ENCODE data around the gene CACHD1. TPM values are rescaled to one million over a fixed set of nuclear protein-coding genes. Genes with fewer than 3 reads are reported as not detected.

CACHD1 gene
- total RNA-seq, 1 experiment from 2014 or later, result 29.9 TPM

DNA sequence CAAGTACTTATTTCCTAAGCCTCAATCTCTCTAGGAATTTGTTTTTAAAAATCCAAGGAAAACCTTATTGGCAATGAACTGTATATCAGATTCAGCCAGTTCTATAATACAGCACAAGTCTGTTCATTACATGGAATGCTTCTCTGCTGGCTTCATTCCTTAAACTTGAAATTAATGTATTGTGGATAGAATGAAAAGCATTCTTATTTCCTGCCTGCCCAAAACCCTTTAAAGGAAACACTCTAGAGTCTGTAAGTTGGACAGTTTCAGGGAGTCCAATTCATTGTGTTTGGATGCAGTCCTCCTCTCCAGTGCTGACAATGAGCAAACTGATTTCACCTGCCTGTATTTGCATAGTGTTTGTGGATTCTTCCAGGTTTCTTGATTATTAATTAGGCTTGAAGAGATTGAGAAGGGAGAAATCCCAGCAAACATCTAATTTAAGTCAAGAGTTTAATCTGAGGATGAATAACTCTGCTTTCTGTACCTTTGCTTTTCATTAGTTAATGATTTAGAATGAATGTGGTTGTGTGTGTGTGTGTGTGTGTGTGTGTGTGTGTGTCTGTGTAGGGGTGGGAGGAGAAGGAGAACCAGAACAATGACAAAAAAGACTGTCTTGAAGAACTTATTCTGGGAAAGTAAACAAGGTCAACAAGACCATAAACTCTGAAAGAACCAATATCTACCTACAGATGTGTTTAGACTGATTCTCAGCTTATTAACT, 61.2 kb downstream of the CACHD1 start:
- CTCF ChIA-PET, result interaction anchor here (0.6 kb wide), 1 partner anchor 7 kb away, joined by 3 read pairs; no protein-coding TSS in a partner anchor
- ATAC-seq (no peak), DNase-seq (ENCODE audit: low read depth, low spot score) (no peak)
- TF ChIP-seq SIN3A (IDR thresholded peaks at IDR 0.05; ENCODE audit: borderline replicate concordance, insufficient read depth, low read depth, low read length) (no peak), TCF7L2 (IDR thresholded peaks at IDR 0.05; ENCODE audit: low read depth, low read length) (no peak), POLR2AphosphoS5 (IDR thresholded peaks at IDR 0.05; ENCODE audit: low read depth, low read length) (no peak), CTCF (IDR thresholded peaks at IDR 0.05) (no peak), REST (IDR thresholded peaks at IDR 0.05; ENCODE audit: insufficient read depth in 1 of 2, low read depth in 2 of 2, low read length in 1 of 2) (no peak)
- POLR2A ChIA-PET, result no interaction called here
- BruUV-seq (replicated peaks), result no TSS peak
- no peak overlapping the region for H3K27ac ChIP-seq (ENCODE audit: low read length)
- H3K9me3 ChIP-seq (ENCODE audit: control insufficient read depth, insufficient read depth, low read depth, low read length), result no peaks in the 10 kb centered on the region
- H3K27me3 ChIP-seq (ENCODE audit: control insufficient read depth, insufficient read depth, low read length), result no peaks in the 10 kb centered on the region
- intact Hi-C loops (cut with micrococcal nuclease; ENCODE audit: unreplicated experiment), result no loop called here
- H3K36me3 ChIP-seq (ENCODE audit: control insufficient read depth, insufficient read depth, low read length), result no peaks in the 10 kb centered on the region
- in situ Hi-C loops (cut with HindIII; ENCODE audit: low pct_unique_long_range_greater_than_20kb, low sequenced_read_pairs), result no loop called here
- H3K4me1 ChIP-seq (ENCODE audit: control insufficient read depth, insufficient read depth, low read length), result peaks cover 26% of the 10 kb centered on the region
- no peak overlapping the region for H3K4me3 ChIP-seq (ENCODE audit: low read depth in 2 of 2, low read length in 2 of 2)

DNA sequence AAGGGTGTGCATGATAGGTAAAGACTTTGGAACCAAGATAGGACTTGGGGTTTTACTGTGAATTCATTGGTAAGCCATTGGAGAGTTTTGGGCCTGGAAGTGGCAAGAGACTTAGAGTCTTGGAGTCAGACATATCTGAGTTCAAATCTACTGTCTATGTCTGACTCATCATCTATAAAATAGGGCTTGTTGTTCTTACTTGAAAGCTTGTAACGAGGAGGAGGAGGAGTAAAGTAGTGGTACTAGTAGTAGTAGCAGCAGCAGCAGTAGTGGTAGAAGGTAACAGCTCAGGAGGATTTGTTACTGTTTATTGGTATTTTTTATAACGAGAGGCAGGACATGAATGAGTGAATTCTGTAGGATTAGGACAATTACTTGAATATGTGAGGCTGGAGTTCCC, 62.7 kb downstream of the CACHD1 start:
- POLR2A ChIA-PET, result interaction anchor here (0.6 kb wide), 1 partner anchor 9 kb away, joined by 4 read pairs; no protein-coding TSS in a partner anchor
- Histone ChIP-seq H3K27ac (ENCODE audit: low read length) (no peak overlapping the region), H3K4me1 (ENCODE audit: control insufficient read depth, insufficient read depth, low read length) (peaks cover 22% of the 10 kb centered on the region), H3K4me3 (ENCODE audit: low read depth in 2 of 2, low read length in 2 of 2) (no peak overlapping the region), H3K27me3 (ENCODE audit: control insufficient read depth, insufficient read depth, low read length) (no peaks in the 10 kb centered on the region), H3K9me3 (ENCODE audit: control insufficient read depth, insufficient read depth, low read depth, low read length) (no peaks in the 10 kb centered on the region), H3K36me3 (ENCODE audit: control insufficient read depth, insufficient read depth, low read length) (no peaks in the 10 kb centered on the region)
- intact Hi-C loops (cut with micrococcal nuclease; ENCODE audit: unreplicated experiment), result no loop called here
- DNase-seq (ENCODE audit: low read depth, low spot score) (no peak), ATAC-seq (peak; percentile 70; the same call in 1 of the 2 replicates)
- in situ Hi-C loops (cut with HindIII; ENCODE audit: low pct_unique_long_range_greater_than_20kb, low sequenced_read_pairs), result no loop called here
- CTCF ChIA-PET, result no interaction called here
- BruUV-seq (replicated peaks), result no TSS peak
- no peak for TF ChIP-seq CTCF (IDR thresholded peaks at IDR 0.05)
- no peak for TF ChIP-seq SIN3A (IDR thresholded peaks at IDR 0.05; ENCODE audit: borderline replicate concordance, insufficient read depth, low read depth, low read length)
- TF ChIP-seq TCF7L2 (IDR thresholded peaks at IDR 0.05; ENCODE audit: low read depth, low read length), result no peak
- no peak for TF ChIP-seq REST (IDR thresholded peaks at IDR 0.05; ENCODE audit: insufficient read depth in 1 of 2, low read depth in 2 of 2, low read length in 1 of 2)
- no peak for TF ChIP-seq POLR2AphosphoS5 (IDR thresholded peaks at IDR 0.05; ENCODE audit: low read depth, low read length)
